GM18499 (cell line): Measurements from ENCODE around the gene PROCA1.

Experiments used
- ATAC-seq: cut with Tn5 transposase; IDR thresholded peaks from one replicate; pipeline ENCODE4 v1.9.1; 2021; ENCODE audit warnings: moderate number of reproducible peaks; ENCODE audit not compliant: insufficient read depth, unreplicated experiment

The PROCA1 gene

DNA sequence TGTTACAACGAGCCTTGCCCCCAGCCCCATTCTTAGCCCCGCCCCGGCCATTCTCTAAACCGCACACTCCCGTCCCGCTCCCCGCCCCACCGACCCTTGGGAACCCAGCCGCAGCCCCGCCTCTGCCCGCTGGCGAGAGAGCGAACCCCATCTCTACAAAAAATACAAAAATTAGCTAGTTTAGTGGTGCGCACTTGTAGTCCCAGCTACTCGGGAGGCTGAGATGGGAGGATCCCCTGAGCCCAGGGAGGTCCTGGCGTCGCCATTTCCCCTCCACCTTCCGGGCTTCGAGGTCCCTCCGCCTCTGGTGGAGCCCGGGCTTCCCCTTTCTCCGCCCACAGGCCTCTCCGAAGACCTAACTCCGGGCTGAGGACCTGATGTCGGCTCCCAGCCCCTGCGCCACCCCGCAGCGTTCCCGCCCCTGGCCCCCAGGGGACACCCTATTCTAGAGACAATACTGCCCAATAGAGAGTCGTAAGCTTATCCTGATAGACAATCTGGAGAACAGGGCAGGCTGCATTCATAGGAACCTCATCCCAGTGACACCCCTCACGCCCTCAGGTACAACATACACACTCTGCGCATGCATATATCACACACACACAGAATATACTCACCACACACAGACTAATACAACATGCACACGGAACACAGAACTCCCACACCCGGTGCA lies 480 bp upstream of the PROCA1 start:
- ATAC-seq: no peak

DNA sequence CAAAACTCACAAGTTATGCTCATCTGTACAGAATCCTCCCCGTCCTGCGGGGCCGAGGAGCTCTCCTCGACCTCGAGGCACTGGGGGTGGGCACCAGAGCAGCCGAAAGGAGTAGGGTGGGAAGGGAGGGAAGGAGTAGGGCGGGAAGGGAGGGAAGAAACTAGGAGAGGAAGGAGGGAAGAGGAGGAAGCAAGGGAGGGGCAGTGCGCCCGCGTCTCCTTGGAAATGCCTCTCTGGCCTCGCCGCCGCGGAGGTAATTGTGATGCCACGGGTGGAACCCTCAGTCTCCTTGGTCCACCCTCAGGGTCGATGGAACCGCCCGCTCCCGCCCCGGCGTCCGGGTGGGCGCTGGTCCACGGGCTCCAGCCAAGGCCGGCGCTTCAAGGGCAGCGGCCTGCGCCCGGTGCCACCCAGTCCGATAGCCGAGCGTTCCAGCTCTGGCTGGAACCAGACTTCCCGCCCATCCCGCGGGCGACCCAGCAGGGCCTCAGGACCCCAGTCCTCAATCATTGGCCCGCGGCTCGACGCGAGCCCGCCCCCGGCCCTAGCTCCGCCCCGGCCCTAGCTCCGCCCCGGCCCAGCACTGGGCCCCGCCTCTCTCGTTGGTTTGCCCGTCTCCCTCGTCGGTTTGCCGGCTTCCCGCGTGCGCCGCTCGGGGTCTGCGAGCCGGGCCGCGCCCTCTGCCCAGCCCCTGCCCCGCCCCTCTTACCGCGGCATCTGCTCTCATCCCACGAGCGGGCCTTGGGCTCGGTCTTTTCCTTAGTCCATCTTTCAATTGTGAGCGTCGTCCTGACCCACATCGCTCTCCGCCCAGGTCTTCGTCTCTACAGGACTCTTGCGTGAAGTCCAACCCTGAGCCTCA lies 596 bp downstream of the PROCA1 start:
- ATAC-seq: no peak

DNA sequence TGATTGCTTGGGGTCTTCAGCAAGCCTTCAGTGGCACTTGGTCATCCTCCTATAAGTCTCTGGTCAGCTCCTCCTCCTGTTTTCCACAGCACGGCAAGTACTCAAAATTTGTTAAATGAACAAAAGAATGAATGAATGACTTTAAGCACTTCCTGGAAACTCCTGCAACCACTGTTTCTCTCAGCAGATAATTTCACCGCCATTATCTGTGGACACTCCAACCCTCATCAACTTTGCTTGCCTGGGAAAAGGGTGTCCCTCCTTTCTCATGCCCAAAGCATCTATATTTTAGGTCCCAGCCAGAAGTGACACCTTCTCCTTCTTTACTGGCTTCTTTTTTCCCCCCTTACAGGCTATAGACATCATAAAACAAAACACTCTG lies 4.4 kb downstream of the PROCA1 start:
- no peak for ATAC-seq

DNA sequence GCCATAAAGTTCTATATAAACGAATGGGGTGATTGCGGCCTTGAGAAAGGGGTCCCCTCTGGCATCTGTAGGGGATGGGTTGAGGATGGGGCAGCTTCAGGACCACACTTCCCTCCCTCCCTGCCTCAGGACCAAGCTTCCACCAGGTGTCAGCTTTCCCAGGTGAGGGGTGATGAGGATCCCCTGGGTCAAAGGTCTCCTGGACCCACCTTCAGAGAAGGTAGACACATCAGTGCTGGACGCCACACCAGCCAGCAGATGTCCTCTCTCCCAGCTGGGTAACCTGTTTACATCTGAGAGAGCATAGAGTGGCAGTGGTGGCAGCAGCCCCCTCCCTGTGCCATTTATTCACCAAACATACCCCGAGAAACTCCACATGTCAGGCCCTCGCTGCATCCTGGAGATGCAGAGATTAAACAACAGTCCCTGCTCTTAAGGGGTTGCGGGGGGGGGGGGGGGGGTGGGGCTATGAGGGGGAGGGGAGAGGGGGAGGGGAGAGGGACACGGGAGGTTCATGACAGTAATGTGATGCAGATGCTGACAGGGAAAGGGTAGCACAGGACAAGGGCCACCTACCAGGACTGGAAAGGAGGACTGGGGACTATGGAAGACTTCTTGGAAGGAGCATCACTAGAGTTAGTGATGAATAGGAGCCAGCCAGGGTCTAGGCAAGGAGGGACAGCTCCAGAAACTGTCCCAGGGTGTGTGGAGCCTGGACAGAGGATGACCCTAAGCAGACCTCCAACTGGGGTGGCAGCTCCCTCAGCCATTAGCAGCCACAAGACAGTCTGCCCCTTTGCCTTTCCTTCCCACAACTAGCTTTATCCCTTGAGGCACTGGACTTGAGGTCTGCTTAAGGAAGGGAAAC lies 5.0 kb downstream of the PROCA1 start:
- no peak for ATAC-seq

DNA sequence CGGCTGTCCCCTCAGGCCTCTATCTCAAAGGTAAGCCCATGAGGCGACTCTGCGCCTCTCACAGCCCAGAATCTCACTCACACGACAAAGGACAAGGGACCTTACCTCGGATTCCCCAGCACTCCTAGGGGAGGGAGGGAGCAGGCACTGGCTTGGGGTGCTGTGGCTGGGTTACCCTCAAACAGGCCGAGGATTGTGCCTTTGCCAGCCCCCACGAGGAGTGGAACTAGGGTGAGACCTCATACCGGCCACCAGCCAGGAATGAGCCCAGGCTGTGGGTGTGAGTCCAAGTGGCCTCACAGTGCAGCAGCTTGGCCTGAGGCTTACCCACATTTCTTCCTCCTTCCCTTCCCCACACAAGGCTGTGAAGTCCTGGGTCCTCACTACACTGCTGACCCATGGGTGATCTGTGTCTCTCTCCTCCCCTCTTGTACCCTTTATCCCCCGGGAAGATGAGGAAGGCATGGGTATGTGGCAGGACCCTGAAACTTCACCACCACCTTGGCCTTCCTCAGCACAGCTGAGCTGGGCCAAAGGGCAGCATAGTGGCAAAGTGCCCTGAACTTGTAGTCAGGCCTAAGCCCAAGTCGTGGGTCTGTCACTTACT lies 5.9 kb downstream of the PROCA1 start:
- no peak for ATAC-seq

DNA sequence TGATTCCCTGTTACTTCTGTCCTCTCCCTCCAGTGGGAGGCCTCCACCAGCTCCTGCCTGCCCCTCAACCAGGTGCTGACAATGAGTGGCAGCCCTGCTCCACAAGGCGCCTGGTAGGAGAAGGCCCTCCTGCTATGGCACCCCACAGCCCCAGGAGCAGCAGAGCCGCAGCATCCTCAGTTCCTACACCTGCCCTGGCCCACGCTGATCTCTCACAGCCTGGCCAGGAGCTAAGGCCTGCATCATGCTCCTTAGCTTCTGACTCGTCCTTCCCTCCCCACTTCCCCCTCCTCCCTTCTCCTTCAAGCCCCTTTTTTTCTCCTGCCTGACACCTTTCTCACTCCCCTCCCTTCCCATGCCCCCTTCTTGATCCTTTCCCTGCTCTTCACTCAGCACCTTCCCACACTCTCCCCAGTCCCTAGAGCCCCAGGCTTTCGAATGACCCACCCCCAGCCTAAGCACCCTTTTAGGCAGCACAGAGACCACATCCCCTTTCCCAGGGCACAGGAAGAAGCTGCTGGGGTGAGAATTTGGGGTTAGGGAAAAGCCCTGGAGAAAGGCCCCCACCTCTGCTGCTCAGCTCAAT lies 6.5 kb downstream of the PROCA1 start:
- ATAC-seq: no peak

DNA sequence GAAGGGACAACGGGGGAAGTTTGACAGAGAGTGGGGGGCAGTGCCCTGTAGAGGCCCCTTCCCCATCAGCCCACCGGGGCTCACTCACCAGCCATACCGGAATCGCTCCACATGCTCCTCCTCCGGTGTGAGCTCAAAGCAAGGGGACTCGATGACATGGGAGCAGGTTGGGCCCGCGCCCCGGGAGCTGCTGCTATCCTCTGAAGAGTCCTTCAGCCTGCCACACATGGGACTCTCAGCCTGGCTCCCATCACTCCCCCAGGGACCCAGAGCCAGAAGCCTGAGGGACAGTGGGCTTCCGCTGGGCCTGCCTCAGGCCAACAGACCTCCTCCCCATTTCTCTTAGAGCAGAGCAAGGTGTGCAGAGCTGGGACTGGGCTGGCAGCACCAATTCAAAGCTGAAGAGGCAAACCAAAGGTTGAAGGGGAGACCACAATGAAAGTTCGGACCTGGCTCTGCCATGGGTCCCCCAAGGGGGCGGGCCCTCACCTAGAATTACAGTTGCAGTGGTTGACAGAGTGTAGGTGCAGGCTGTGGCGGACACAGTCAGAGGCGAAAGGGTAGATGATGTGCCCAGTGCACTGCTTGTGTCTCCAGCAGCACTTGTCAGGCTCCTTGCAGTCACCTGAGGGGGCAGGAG lies 7.3 kb downstream of the PROCA1 start:
- ATAC-seq: no peak

DNA sequence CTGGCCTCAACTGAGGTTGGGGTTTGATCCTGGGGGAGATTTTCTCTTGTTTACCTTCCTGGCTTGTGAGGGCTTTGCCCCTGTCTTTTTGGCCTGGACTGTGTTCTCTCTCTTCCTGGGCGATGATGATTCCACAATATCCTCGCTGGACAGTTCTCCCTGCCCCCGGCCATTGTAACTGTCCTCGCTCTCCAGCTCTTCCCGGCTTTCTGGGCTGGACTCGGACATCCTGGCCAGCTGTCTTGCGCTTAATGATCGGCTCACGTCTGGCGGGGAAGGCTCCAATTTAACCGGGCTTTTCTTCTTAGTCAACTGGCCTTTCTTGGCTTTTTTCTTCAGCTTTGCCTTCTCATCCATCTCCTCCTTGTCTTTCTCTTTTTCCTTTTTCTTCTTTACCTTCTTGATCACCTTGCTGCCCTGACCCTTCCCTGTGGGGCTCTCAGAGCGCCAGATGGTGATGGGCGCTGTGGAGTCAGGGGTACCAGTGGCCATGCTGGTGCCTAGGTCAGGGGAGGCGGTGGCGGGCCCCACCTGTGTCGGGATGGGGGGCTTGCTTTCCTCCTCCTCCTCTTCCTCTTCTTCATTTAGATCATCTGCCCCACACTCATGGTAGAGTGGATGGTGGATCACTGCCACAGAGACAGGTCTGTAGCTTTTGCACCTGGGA lies 8.0 kb downstream of the PROCA1 start:
- ATAC-seq: no peak

DNA sequence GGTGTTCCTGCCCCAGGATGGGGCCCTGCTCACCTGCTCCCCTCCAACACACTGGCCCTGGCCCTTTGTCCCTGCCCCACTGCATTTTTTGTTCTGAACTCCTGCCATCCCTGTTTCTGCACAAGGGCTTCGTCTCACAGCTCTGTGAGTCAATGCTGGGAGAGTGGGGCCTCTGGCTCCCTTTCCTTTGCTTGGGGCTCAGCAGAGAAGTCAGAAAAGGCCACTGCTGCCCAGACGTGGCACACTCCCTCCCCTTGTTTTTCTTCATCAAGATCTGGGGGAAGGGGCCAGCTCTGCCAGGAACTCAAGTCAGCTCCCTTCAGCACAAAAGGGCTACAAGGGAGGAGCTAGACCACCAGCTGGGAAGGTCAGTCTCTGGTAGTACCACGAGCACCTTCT lies 8.9 kb downstream of the PROCA1 start:
- no peak for ATAC-seq

DNA sequence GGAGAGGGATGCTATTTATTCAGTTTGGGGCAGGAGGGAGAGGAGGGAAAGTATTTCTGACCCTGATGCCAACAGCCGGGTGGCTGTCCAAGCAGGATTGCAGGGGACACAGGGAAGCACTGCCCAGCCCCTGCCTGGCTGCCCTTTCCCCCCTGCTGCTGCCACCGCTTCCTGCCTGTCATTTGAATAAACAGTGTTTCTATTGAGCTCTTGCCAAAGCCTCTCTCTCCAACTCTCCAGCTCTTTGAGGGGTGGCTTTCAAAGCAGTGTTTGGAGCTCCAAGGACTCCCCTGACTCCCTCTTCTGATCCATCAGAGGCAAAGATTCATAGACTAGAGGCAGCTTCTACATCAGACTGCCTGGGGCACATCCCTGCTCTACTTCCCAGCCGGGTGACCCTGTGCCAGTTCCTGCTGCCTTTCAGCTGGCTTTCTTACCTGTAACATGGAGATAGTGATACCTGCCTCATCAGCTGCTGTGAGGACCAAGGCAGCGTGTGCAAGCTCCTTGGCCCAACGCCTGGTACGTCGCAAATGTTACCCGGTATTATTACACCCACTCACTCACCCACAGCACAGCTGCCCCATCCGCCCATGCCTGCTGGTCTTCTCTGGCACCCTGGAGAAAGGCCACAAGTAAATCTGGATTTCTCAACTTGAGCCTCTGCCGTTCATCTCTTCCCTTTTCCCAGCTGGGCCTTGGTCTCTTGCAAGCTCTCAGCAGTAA lies 9.5 kb downstream of the PROCA1 start:
- no peak for ATAC-seq

DNA sequence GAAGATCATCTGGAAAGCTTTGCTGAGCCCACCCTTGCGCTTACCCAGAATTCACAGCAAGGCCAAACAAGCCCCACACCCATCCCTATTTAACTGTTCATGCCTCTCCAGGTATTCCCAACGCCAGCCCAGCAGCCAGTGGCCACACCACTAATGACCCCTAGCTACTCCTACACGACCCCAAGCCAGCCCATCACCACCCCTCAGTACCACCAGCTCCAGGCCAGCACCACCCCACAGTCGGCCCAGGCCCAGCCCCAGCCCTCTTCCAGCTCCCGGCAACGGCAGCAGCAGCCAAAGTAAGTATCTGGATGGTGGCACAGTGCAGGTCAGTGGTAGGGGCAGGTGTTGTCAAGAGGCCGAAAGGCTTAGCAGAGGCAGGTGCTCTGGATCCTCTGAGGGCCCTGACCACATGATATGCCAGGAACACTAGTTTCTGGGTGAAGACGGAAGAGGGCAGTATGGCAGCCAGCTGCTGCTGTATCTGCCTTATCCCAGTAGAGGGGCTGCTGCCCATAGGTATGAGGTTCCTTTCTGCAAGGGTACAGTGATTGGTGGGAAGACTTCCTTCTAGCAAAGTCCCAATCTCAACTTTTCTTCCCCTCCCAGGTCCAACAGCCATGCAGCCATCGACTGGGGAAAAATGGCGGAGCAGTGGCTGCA lies 10.7 kb downstream of the PROCA1 start:
- ATAC-seq: no peak

DNA sequence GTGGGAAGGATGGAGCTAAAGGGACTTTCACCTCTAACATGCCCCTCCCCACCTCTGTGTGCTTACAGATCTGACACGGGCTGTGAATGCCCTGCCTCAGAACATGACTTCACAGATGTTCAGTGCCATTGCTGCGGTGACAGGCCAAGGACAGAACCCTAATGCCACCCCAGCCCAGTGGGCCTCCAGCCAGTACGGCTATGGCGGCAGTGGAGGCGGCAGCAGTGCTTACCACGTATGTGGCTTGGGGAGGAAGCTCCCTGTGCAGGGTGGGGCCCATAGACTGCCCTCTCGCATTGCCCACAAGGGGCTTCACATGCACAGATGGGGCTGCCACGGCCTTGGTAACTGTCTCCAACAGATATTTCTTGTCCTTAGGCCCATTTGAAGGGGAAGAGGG lies 11.4 kb downstream of the PROCA1 start:
- no peak for ATAC-seq

DNA sequence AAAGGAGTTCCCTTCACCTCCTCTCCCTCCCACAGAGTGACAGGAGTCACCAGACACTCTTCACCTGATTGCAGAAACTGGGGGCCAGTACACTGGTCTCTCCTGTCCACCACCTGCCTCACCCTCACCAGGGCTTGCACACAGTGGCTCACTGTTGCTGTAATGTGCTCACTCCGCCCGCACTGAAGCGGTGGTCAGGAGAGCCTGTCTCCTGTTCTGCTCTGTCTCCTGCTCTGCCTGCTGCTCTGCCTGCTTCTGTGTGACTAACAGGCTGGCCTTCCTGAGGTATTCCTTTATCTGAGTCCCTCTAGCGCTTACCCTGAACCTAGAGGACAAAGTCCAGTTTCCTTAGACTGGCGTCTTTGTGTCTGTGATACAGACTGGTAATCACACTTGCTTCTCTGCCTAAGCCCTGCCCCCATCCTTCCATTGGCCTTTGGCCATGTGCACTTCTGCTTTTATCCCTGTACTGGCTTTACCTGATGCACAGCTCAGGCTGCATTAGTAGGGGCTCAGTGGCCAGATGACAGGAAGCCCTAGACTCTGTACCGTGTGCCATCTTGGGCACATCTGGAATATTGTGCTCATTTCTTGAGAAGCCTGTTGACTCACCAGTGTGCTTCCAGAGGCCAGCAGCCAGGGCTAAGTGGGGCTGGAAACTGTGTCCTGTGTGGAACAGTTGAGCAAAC lies 13.3 kb downstream of the PROCA1 start:
- no peak for ATAC-seq

DNA sequence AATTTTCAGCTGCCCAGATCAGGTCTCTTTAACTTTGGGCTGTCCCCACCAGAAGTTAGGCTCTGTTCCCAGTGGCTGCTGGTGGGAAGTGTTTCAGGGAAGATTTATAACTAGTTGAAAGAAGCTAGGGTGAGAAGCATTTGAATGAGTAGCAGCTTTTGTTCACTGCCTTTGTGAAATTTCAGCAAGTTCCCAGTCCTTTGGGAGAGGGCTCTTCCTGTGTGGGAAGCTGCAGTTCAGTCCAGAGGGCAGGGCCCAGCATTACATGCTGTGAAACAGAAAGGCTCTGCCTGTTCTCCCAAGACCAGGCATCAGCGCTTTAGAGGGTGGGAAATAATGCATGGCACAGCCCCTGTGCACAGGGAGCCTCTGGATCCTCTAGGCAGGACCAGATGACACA lies 17.8 kb downstream of the PROCA1 start:
- no peak for ATAC-seq

DNA sequence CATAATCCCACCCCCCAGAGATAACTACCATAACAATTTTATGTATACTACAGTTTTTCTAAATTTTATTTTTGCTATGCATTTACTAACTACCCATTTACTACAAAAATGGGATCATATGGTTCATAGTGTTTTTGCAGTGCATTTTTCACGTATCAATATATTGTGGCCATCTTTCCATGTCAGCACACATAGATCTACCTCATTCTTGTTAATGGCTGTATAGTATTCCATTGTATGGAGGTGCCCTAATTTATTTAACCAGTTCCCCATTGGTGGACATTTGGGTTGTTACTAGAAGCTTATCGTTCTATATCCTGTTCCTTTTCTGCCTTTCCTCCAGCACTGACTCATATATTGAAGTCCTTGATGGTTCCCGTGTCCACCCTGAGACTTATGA lies 22.7 kb downstream of the PROCA1 start:
- no peak for ATAC-seq

DNA sequence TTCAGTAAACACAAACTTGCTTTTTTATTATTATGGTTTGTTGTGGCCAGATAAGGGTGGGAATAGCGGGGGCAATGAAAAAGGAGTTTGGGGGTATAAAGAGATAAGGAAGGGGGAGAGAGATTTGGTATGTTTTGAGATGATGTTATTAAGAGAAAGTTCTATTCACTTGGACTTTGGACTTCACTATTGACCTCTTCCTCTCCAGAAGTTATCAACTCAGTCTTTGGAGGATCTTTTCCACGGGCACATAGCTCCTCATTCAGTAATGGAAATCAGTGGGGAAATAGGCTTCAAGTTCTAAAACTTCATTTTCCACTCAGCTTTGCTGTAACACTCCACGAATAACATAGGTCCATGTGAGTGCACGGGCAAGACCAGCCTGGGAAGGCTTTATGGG lies 23.2 kb downstream of the PROCA1 start:
- ATAC-seq: no peak

DNA sequence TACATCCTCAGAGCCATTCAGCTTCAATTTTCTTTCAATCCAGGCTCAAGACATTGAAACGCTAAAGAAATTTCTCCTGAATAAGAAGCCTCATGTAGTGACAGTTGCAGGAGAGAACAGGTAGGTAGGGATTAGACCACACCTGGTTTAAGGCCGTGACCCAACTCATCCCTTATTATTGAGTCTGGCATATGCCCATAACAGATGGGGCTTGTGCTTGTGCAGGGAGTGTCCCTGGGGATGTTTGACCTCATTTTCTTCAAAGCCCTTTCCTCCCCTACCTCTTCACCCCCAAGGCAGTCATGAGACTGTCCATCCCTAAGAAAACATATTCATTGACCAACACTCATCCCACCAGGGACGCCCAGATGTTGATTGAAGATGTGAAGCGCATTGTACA lies 25.4 kb downstream of the PROCA1 start:
- ATAC-seq: no peak

DNA sequence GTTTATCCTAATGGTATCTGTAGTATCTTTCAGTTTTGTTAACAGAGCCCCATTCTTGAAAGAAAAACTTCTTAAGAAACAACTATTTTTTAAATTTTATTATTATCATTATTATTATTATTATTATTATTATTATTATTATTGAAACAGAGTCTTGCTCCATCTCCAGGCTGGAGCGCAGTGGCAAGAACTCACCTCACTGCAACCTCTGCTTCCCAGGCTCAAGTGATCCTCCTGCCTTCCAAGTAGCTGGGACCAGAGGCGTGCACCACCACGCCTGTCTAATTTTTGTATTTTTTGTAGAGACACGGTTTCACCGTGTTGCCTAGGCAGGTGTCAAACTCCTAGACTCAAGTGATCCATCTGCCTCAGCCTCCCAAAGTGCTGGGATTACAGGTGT lies 26.3 kb downstream of the PROCA1 start:
- ATAC-seq: no peak
